Colonic mucosa (tissue), 4 donors: ENCODE measurements around the gene SART1. TPM values are rescaled to one million over a fixed set of nuclear protein-coding genes. Genes with fewer than 3 reads are reported as not detected.

Experiments used
- DNase-seq: peaks from one replicate; pipeline ENCODE4 v3.0.0-alpha.2; 2020
- H3K27ac ChIP-seq: fragments of 200-600 bp; one replicate; pipeline ENCODE4 v1.8.0; 2021
- H3K27me3 ChIP-seq: fragments of 200-600 bp; one replicate; pipeline ENCODE4 v1.8.0; 2021
- H3K36me3 ChIP-seq: fragments of 200-600 bp; one replicate; pipeline ENCODE4 v1.8.0; 2021
- H3K4me1 ChIP-seq: fragments of 200-600 bp; one replicate; pipeline ENCODE4 v1.8.0; 2021; ENCODE audit warnings: mild to moderate bottlenecking
- H3K4me3 ChIP-seq: fragments of 200-600 bp; one replicate; pipeline ENCODE4 v1.8.0; 2021
- H3K9ac ChIP-seq, 2 donors: one replicate each; pipeline ENCODE4 v1.7.0; 2013; ENCODE audit warnings: control low read depth in 2 of 2, low read depth in 2 of 2, low read length in 2 of 2
- H3K9me3 ChIP-seq: fragments of 200-600 bp; one replicate; pipeline ENCODE4 v1.8.0; 2021
- intact Hi-C: fragments of 100-400 bp; cut with DNase I; formaldehyde crosslinking; loops from one replicate; pipeline ENCODE4 v1.14.1; 2022
- total RNA-seq, 2 donors: library from RNA; stranded (reverse); fragmentation: NEBNext Ultra II Directional in 1 of 2; extraction: Animal tissue kit (Norgen Biotek cat#: 25700) in 1 of 2; gene quantifications; one replicate each; pipeline ENCODE4 v1.2.1, GENCODE V29; 2021
- TF ChIP-seq, protein P1 (sequence below): fragments of 200-600 bp; IDR thresholded peaks from one replicate; pipeline ENCODE4 v1.8.0; 2022; ENCODE audit warnings: antibody characterized with exemption, mild to moderate bottlenecking
- donor health status: healthy.
- donor health status: DM: no; HTN: no; CAD: no.
- donor health status: DM: no; HTN: no; CAD: no.

Gene SART1
- total RNA-seq, 2 donors from 2014 or later, result 40.0 to 50.9 TPM

DNA sequence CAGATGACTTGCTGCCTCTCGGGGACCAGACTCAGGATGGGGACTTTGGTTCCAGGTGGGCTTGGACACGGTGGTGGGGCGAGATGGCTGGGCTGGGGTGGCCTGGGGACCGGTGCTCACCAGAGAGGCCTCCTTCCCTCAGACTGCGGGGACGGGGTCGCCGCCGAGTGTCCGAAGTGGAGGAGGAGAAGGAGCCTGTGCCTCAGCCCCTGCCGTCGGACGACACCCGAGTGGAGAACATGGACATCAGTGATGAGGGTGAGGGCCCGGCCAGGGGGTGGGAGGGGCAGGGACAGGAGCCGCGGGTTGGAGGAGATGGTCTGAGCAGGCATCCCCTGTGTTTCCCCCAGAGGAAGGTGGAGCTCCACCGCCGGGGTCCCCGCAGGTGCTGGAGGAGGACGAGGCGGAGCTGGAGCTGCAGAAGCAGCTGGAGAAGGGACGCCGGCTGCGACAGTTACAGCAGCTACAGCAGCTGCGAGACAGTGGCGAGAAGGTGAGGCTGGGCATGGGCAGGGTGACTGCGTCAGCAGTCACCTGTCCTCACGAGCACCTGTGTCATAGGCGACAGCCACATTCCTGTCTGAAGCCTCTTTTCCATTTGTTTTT is 5.9 kb downstream of the SART1 start:
- TF ChIP-seq, protein P1, sequence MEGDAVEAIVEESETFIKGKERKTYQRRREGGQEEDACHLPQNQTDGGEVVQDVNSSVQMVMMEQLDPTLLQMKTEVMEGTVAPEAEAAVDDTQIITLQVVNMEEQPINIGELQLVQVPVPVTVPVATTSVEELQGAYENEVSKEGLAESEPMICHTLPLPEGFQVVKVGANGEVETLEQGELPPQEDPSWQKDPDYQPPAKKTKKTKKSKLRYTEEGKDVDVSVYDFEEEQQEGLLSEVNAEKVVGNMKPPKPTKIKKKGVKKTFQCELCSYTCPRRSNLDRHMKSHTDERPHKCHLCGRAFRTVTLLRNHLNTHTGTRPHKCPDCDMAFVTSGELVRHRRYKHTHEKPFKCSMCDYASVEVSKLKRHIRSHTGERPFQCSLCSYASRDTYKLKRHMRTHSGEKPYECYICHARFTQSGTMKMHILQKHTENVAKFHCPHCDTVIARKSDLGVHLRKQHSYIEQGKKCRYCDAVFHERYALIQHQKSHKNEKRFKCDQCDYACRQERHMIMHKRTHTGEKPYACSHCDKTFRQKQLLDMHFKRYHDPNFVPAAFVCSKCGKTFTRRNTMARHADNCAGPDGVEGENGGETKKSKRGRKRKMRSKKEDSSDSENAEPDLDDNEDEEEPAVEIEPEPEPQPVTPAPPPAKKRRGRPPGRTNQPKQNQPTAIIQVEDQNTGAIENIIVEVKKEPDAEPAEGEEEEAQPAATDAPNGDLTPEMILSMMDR, result no peak
- Histone ChIP-seq H3K4me3 (no peak overlapping the region), H3K9ac (no peak overlapping the region), H3K4me1 (peaks cover 10% of the 10 kb centered on the region), H3K9me3 (no peaks in the 10 kb centered on the region), H3K27ac (no peak overlapping the region), H3K36me3 (peaks cover 29% of the 10 kb centered on the region), H3K27me3 (no peaks in the 10 kb centered on the region)
- DNase-seq, result no peak
- intact Hi-C loops, result no loop called here

DNA sequence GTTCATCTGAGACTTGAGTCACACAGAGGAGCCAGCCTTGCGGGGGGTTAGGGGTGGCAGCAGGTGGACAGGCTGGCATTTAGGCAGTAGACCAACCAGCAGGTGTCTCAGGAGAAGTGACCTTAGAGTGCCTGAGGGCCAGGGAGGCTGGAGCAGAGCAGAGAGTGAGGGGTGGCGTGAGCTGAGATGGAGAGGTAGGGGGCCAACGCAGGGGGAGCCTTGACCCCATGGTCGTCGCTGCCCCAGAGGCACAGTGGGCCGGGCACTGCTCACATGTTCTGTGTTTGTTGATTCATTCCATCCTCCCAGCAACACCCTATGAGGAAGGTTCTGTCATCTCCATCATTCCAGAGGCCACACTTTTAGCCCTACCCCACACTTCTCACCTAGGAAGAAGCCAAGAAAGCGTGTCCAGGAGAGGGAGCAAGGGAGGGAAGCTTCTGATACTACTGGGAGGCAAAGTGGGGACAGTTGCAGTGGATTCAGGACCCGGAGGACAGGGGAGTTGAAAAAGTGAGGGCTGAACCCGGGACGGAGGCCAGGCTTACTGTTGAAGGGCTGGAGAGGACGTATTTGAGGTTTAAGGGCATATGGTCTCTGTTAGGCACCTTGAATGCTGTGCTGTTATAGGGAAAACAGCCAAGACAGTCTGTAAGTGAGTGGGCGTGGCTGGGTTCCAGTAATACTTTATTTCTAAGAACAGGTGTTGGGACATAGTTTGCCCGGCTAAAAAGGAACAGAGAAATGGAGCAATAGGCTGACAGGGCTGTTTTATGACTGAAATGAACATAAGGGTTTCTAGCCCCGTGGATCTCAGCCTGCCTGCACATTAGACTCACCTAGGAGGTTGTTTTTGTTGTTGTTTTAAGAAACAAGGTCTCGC is 7.3 kb downstream of the SART1 start:
- Histone ChIP-seq H3K9ac (no peak overlapping the region), H3K27ac (no peak overlapping the region)

DNA sequence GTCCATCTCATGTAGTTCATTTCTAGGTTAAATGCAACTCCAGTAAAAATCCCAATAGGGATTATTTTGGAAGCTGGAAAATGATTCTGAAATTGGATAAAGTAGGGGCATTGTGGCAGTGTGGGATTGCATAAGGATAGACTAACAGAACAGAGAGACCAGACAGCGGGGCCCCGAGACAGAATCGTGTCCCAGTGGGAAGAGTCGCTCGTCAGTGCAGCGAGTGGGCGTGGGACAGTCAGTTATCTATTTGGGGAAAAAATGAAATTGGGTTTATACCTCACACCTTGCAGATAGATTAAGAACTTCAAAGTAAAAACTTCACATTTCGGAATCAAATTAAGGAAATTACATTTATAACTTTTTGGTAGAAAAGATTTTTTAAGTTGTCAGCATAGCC is 10.6 kb downstream of the SART1 start:
- intact Hi-C loops, result no loop called here
- TF ChIP-seq, protein P1, result no peak
- H3K27ac ChIP-seq, result no peak overlapping the region
- H3K9ac ChIP-seq, result no peak overlapping the region
- H3K36me3 ChIP-seq, result peaks cover 6% of the 10 kb centered on the region
- no peaks in the 10 kb centered on the region for H3K9me3 ChIP-seq
- H3K4me3 ChIP-seq, result no peak overlapping the region
- no peaks in the 10 kb centered on the region for H3K27me3 ChIP-seq
- DNase-seq, result no peak
- no peaks in the 10 kb centered on the region for H3K4me1 ChIP-seq

More for the DNA sequence above, 7.3 kb downstream of the SART1 start:
- TF ChIP-seq, protein P1, result no peak
- no peak for DNase-seq
- no peaks in the 10 kb centered on the region for H3K4me1 ChIP-seq
- intact Hi-C loops, result no loop called here
- H3K27me3 ChIP-seq, result no peaks in the 10 kb centered on the region
- no peak overlapping the region for H3K4me3 ChIP-seq
- H3K9me3 ChIP-seq, result no peaks in the 10 kb centered on the region
- H3K36me3 ChIP-seq, result peaks cover 29% of the 10 kb centered on the region

DNA sequence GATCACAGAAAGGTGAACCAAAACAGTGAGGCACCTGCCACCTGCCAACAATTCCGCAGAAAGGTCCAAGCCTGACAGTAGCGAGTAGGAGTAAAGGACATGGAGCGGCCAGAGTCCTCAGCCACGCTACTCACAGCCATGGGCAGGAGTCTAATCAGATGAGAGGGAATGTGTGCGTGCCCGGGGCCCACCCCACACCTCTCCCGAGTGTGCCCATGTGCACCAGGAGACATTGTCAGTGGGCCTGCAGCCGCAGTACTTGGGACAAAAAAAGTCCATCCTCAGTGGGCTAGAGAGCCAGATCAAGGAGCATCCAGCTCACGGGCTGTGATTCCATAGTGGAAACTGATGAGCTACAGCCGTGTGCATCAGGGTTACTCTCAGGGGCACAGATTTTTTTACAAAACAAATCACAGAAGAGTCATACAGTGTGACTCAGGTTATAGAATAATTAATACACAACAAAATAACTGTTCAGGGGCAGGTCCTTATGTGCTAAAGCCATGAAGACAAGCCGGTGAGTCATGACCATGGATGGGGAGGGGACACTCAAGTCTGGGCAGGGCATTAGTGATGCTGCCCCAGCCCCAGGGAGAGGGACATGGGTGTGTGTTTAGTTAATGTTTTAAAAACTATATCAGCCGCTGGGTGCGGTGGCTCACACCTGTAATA is 12.0 kb downstream of the SART1 start:
- Histone ChIP-seq H3K9ac (no peak overlapping the region), H3K27me3 (no peaks in the 10 kb centered on the region), H3K4me1 (no peaks in the 10 kb centered on the region), H3K27ac (no peak overlapping the region), H3K36me3 (peaks cover 13% of the 10 kb centered on the region), H3K9me3 (no peaks in the 10 kb centered on the region), H3K4me3 (no peak overlapping the region)
- TF ChIP-seq, protein P1, result no peak
- intact Hi-C loops, result no loop called here
- no peak for DNase-seq

DNA sequence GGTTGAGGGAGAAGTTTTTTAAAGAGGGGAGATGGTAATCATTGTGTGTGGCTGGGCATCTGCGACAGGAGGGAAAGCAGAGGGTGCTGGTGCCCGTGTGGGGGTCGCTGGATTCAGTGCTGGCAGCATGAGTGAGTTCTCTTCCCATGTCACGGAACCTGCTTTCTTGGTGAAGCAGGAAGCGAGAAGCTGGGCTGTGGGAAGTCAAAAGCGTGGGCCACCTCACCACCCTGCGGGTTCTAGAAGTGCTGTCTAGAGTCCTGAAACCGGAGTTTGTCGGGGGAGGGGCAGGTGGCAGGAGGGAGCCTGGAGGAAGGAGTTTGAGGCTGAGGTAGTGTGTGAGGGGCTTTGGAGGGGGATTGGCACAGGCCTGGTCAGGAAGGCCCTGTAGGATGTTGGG is 14.2 kb downstream of the SART1 start:
- no peaks in the 10 kb centered on the region for H3K4me1 ChIP-seq
- no peak overlapping the region for H3K27ac ChIP-seq
- no peak overlapping the region for H3K9ac ChIP-seq
- intact Hi-C loops, result no loop called here
- H3K9me3 ChIP-seq, result no peaks in the 10 kb centered on the region
- no peak overlapping the region for H3K4me3 ChIP-seq
- DNase-seq, result no peak
- no peaks in the 10 kb centered on the region for H3K27me3 ChIP-seq
- TF ChIP-seq, protein P1, result no peak
- peaks cover 13% of the 10 kb centered on the region for H3K36me3 ChIP-seq
